Measurements from ENCODE around the gene MAML2. TPM values are rescaled to one million over a fixed set of nuclear protein-coding genes. Genes with fewer than 3 reads are reported as not detected.

MAML2 gene
- polyA plus RNA-seq, 3 donors, result 0.57 to 7.6 (median 1.2) TPM

DNA sequence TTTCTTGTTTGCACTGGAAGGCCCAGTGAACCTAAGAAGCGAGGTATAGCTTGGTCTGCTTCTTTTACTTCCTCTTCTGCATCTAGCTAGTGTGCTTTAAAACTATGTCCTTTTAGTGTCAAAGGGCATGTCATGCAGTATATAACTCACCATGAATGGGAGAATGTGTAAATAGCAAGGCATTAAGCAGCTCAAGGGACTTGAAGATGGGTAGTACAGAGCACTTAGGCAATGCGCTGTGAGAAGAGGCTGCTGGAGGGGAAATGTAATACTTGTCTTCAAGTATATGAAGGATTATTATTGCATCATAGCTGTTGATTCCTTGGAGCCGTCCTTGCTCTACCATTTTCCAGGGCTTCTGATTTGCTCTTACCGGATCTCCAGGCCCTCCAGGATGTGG lies 7.6 kb downstream of the MAML2 start:
- Mint-ChIP-seq H3K9me3 (peaks cover 0 to 3% (median 0%) of the 10 kb centered on the region in 7 donors), H3K27me3 (ENCODE audit: low read depth in 3 of 3) (no peaks in the 10 kb centered on the region), H3K27ac (peak overlapping the region in 5 of 7 donors; percentile 0 to 71 (median 18)), H3K36me3 (peaks cover 11 to 20% of the 10 kb centered on the region in 2 donors), H3K4me3 (no peak overlapping the region), H3K4me1 (peaks cover 71% of the 10 kb centered on the region)
- Histone ChIP-seq H4K20me1 (ENCODE audit: insufficient read depth, low read length) (peaks cover 18% of the 10 kb centered on the region), H3K4me1 (ENCODE audit: control insufficient read depth in 1 of 2, insufficient read depth in 2 of 2, low read length in 2 of 2) (peaks cover 63 to 75% of the 10 kb centered on the region in 2 donors), H3K4me2 (replicated peaks; ENCODE audit: extremely low read depth, low read length, poor library complexity, severe bottlenecking) (no peak overlapping the region), H3K9ac (ENCODE audit: insufficient read depth, low read length, poor library complexity, severe bottlenecking) (no peak overlapping the region), H3K79me2 (ENCODE audit: insufficient read depth, low read length) (peaks cover 17% of the 10 kb centered on the region), H3K9me3 (replicated peaks in 1 of 2; ENCODE audit: control insufficient read depth in 1 of 2, insufficient read depth in 1 of 2, low read length in 2 of 2) (no peaks in the 10 kb centered on the region), H3K27me3 (ENCODE audit: control insufficient read depth in 2 of 2, insufficient read depth in 2 of 2, low read length in 2 of 2) (no peaks in the 10 kb centered on the region), H3K27ac (ENCODE audit: low read depth in 1 of 2, low read length in 2 of 2) (no peak overlapping the region), H2AFZ (ENCODE audit: insufficient read depth, low read depth, low read length, poor library complexity, severe bottlenecking) (no peak overlapping the region), H3K4me3 (replicated peaks in 1 of 3; ENCODE audit: low read depth in 2 of 3, low read length in 3 of 3) (no peak overlapping the region), H3K36me3 (replicated peaks in 1 of 2; ENCODE audit: control insufficient read depth in 1 of 2, insufficient read depth in 2 of 2, low read length in 2 of 2) (no peaks in the 10 kb centered on the region)
- 54% methylated on average over 2 of the region's 4 CpGs for WGBS (ENCODE audit: insufficient coverage)
- intact Hi-C loops (cut with micrococcal nuclease), result loop anchor here in 1 of 2 donors (10.0 kb wide), 1 partner anchor 71 kb away; no protein-coding TSS in a partner anchor
- TF ChIP-seq, protein P1, sequence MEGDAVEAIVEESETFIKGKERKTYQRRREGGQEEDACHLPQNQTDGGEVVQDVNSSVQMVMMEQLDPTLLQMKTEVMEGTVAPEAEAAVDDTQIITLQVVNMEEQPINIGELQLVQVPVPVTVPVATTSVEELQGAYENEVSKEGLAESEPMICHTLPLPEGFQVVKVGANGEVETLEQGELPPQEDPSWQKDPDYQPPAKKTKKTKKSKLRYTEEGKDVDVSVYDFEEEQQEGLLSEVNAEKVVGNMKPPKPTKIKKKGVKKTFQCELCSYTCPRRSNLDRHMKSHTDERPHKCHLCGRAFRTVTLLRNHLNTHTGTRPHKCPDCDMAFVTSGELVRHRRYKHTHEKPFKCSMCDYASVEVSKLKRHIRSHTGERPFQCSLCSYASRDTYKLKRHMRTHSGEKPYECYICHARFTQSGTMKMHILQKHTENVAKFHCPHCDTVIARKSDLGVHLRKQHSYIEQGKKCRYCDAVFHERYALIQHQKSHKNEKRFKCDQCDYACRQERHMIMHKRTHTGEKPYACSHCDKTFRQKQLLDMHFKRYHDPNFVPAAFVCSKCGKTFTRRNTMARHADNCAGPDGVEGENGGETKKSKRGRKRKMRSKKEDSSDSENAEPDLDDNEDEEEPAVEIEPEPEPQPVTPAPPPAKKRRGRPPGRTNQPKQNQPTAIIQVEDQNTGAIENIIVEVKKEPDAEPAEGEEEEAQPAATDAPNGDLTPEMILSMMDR (IDR thresholded peaks at IDR 0.05), result no peak
- DNase-seq, result peak; percentile 24 to 43 (median 39)

DNA sequence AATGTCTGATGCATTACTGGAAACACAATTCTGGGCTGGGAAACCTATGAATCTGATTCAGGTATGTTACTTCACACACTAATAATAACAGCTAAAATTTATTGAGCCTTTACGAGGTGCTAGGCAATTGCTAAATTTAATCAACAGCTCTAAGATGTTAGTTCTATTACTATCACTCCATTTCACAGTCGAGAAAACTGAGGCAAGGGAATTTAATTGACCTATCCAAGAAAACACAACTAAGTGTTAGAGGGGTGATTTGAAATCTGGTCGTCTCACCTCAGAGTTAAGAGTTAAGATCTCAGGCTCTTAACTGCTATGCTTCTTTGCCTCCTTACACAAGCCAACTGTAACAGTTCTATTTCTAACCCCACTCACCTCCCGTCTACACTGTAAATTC lies 8.8 kb downstream of the MAML2 start:
- H3K9ac ChIP-seq (ENCODE audit: insufficient read depth, low read length, poor library complexity, severe bottlenecking), result no peak overlapping the region
- intact Hi-C loops (cut with micrococcal nuclease), result loop anchor here in 1 of 2 donors (10.0 kb wide), 1 partner anchor 69 kb away; no protein-coding TSS in a partner anchor
- Mint-ChIP-seq H3K4me1 (peaks cover 69% of the 10 kb centered on the region), H3K4me3 (no peak overlapping the region), H3K9me3 (peaks cover 0 to 3% (median 0%) of the 10 kb centered on the region in 7 donors), H3K27me3 (ENCODE audit: low read depth in 3 of 3) (no peaks in the 10 kb centered on the region), H3K27ac (peak overlapping the region in 2 of 7 donors; percentile 25 to 50), H3K36me3 (peaks cover 9 to 20% of the 10 kb centered on the region in 2 donors)
- peaks cover 17% of the 10 kb centered on the region for H3K79me2 ChIP-seq (ENCODE audit: insufficient read depth, low read length)
- peaks cover 18% of the 10 kb centered on the region for H4K20me1 ChIP-seq (ENCODE audit: insufficient read depth, low read length)
- no CpG with 5 or more reads among the region's 4 CpGs for WGBS (ENCODE audit: insufficient coverage)
- no peaks in the 10 kb centered on the region for H3K9me3 ChIP-seq (replicated peaks in 1 of 2; ENCODE audit: control insufficient read depth in 1 of 2, insufficient read depth in 1 of 2, low read length in 2 of 2)
- H3K27ac ChIP-seq (ENCODE audit: low read depth in 1 of 2, low read length in 2 of 2), result no peak overlapping the region
- H3K4me3 ChIP-seq (replicated peaks in 1 of 3; ENCODE audit: low read depth in 2 of 3, low read length in 3 of 3), result no peak overlapping the region
- no peak overlapping the region for H2AFZ ChIP-seq (ENCODE audit: insufficient read depth, low read depth, low read length, poor library complexity, severe bottlenecking)
- H3K4me2 ChIP-seq (replicated peaks; ENCODE audit: extremely low read depth, low read length, poor library complexity, severe bottlenecking), result no peak overlapping the region
- no peaks in the 10 kb centered on the region for H3K36me3 ChIP-seq (replicated peaks in 1 of 2; ENCODE audit: control insufficient read depth in 1 of 2, insufficient read depth in 2 of 2, low read length in 2 of 2)
- TF ChIP-seq, protein P1 (IDR thresholded peaks at IDR 0.05), result no peak
- H3K27me3 ChIP-seq (ENCODE audit: control insufficient read depth in 2 of 2, insufficient read depth in 2 of 2, low read length in 2 of 2), result no peaks in the 10 kb centered on the region
- DNase-seq, result no peak
- peaks cover 52 to 69% of the 10 kb centered on the region in 2 donors for H3K4me1 ChIP-seq (ENCODE audit: control insufficient read depth in 1 of 2, insufficient read depth in 2 of 2, low read length in 2 of 2)
